Muscle of leg (tissue), 11 donors: ENCODE measurements around the gene ATPAF2. TPM values are rescaled to one million over a fixed set of nuclear protein-coding genes. Genes with fewer than 3 reads are reported as not detected.
"Not testable (repeated sequence)": the region's sequence is repeated elsewhere in the genome, so short reads cannot be mapped to it uniquely, and the experiment has no call there.

Experiments
- DNase-seq: peaks from one replicate; pipeline ENCODE4 v3.0.0; 2013
- H3K27ac ChIP-seq: one replicate; pipeline ENCODE4 v1.5.1; 2013; ENCODE audit warnings: mild to moderate bottlenecking, low read length, control low read depth
- H3K27me3 ChIP-seq: one replicate; pipeline ENCODE4 v1.6.1; 2013; ENCODE audit warnings: low read length; ENCODE audit not compliant: control insufficient read depth, insufficient read depth
- H3K36me3 ChIP-seq: one replicate; pipeline ENCODE4 v1.6.1; 2013; ENCODE audit warnings: low read length; ENCODE audit not compliant: control insufficient read depth, insufficient read depth
- H3K4me1 ChIP-seq: one replicate; pipeline ENCODE4 v1.6.1; 2013; ENCODE audit warnings: low read length; ENCODE audit not compliant: control insufficient read depth, insufficient read depth
- H3K4me3 ChIP-seq: one replicate; pipeline ENCODE4 v1.5.1; 2013; ENCODE audit warnings: low read length, control low read depth
- H3K9me3 ChIP-seq: replicated peaks from 2 replicates; pipeline ENCODE4 v1.6.1; 2013; ENCODE audit warnings: low read depth, low read length; ENCODE audit not compliant: control insufficient read depth
- WGBS: methylation state at CpG from one replicate; pipeline ENCODE4 v1.1.5; 2013; ENCODE audit warnings: missing lambda C conversion rate; ENCODE audit not compliant: insufficient coverage; 5-methylcytosine and 5-hydroxymethylcytosine counted together
- polyA plus RNA-seq, 8 donors: library from polyadenylated mRNA; unstranded; fragments of 120-200 nt; gene quantifications; one replicate each; pipeline versions ENCODE4 v1.2.1 to v1.2.3, GENCODE V29; 2013; ENCODE audit warnings: inconsistent platforms in 1 of 8, low replicate concordance in 1 of 8; ENCODE audit not compliant: insufficient read length in 8 of 8, insufficient read depth in 1 of 8
- total RNA-seq: library from RNA; stranded (reverse); fragments of 120-200 nt; gene quantifications from one replicate; pipeline ENCODE4 v1.2.4, GENCODE V29; 2013

ATPAF2 gene
- total and polyA plus RNA-seq, 9 donors: 14.1 to 21.7 (median 16.5) TPM

- Histone ChIP-seq H3K27ac (no peak overlapping the region), H3K9me3 (no peaks in the 10 kb centered on the region), H3K36me3 (no peaks in the 10 kb centered on the region), H3K4me3 (no peak overlapping the region), H3K4me1 (peaks cover 7% of the 10 kb centered on the region), H3K27me3 (no peaks in the 10 kb centered on the region)
- DNase-seq: no peak
- WGBS: 61% methylated on average over 2 of the region's 8 CpGs
Measured at GRCh38 chr17:18000030-18000408, 38.9 kb downstream of the ATPAF2 start.

GRCh38 chr17:17999364-18000029 is 39.5 kb downstream of the ATPAF2 start:
- no peak overlapping the region for H3K27ac ChIP-seq
- H3K36me3 ChIP-seq: no peaks in the 10 kb centered on the region
- WGBS: 55% methylated on average over 3 of the region's 9 CpGs
- no peak for DNase-seq
- H3K9me3 ChIP-seq: no peaks in the 10 kb centered on the region
- no peaks in the 10 kb centered on the region for H3K27me3 ChIP-seq
- no peak overlapping the region for H3K4me3 ChIP-seq
- peaks cover 10% of the 10 kb centered on the region for H3K4me1 ChIP-seq

GRCh38 chr17:17998934-17999333 is 40.0 kb downstream of the ATPAF2 start:
- Histone ChIP-seq H3K36me3 (no peaks in the 10 kb centered on the region), H3K4me3 (no peak overlapping the region), H3K4me1 (peaks cover 8% of the 10 kb centered on the region), H3K9me3 (no peaks in the 10 kb centered on the region), H3K27me3 (no peaks in the 10 kb centered on the region), H3K27ac (no peak overlapping the region)
- no peak for DNase-seq
- 88% methylated on average over 8 of the region's 8 CpGs for WGBS

- not testable (repeated sequence) for H3K27ac ChIP-seq, H3K9me3 ChIP-seq, H3K27me3 ChIP-seq, H3K4me1 ChIP-seq, H3K36me3 ChIP-seq, DNase-seq, H3K4me3 ChIP-seq
- WGBS: 90% methylated on average over 5 of the region's 8 CpGs
Measured at GRCh38 chr17:17995887-17996286, 43.1 kb downstream of the ATPAF2 start.

DNA sequence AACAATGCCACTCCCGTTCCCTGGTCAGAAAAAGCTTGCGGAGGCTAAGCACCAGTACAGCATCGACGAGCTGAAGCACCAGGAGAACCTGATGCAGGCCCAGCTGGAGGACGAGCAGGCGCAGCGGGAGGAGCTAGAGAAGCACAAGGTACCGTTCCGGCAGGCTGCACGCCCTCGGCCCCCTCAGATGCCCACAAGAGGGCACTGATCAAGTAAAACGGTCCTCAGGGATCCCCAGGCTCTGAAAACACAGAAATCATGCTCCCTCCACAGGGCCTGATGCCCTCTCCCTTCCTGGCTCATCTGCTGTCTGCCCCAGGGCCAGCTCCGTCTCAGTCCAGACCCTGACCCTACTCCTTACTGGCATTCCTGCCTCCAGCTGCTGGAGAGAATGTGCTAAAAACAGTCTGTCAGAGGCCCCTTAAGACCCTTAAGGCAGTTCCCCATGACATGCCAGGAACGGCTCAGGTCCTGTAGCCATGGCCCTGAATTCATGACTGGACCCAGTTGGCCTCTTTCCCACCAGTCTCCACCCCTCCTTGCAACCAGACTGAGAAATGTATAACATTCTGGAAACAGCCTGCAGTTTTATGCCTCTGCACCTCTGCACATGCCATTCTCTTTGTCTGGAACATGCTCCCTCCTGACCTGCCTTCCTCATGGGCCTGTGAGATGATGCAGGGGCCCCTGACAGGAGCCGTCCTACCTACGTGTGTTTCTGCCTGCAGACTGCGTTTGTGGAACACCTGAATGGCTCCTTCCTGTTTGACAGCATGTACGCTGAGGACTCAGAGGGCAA is 44.5 kb downstream of the ATPAF2 start:
- WGBS: 38% methylated on average over 17 of the region's 18 CpGs
- H3K27ac ChIP-seq: no peak overlapping the region
- H3K27me3 ChIP-seq: no peaks in the 10 kb centered on the region
- peaks cover 20% of the 10 kb centered on the region for H3K4me1 ChIP-seq
- no peak overlapping the region for H3K4me3 ChIP-seq
- H3K9me3 ChIP-seq: no peaks in the 10 kb centered on the region
- DNase-seq: no peak
- H3K36me3 ChIP-seq: no peaks in the 10 kb centered on the region

GRCh38 chr17:17993852-17994251 is 45.1 kb downstream of the ATPAF2 start:
- WGBS: 95% methylated on average over 11 of the region's 12 CpGs
- H3K4me3 ChIP-seq: no peak overlapping the region
- peaks cover 25% of the 10 kb centered on the region for H3K4me1 ChIP-seq
- no peak for DNase-seq
- H3K27me3 ChIP-seq: no peaks in the 10 kb centered on the region
- no peak overlapping the region for H3K27ac ChIP-seq
- no peaks in the 10 kb centered on the region for H3K9me3 ChIP-seq
- no peaks in the 10 kb centered on the region for H3K36me3 ChIP-seq

DNA sequence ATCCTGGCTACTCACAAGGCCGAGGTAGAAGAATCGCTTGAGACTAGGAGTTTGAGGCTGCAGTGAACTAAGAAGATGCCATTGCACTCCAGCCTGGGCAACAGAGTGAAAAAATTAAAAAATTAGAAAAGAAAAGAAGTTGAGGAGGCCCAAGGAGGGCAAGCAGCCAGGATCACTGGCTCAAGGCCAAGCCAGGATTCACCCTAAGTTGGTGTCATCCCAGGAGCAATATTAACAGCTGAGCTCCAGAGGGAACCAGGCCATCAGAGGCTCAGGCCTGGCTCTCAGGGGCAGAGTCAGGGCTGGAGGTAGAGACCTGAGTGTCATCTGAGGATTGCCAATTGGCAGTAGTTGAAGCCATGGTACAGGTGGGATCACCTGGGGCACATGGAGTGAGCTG is 45.6 kb downstream of the ATPAF2 start:
- Histone ChIP-seq H3K27me3 (no peaks in the 10 kb centered on the region), H3K9me3 (no peaks in the 10 kb centered on the region), H3K4me1 (peaks cover 30% of the 10 kb centered on the region), H3K27ac (no peak overlapping the region), H3K4me3 (no peak overlapping the region), H3K36me3 (no peaks in the 10 kb centered on the region)
- no peak for DNase-seq
- WGBS: no CpG with 5 or more reads among the region's 2 CpGs

DNA sequence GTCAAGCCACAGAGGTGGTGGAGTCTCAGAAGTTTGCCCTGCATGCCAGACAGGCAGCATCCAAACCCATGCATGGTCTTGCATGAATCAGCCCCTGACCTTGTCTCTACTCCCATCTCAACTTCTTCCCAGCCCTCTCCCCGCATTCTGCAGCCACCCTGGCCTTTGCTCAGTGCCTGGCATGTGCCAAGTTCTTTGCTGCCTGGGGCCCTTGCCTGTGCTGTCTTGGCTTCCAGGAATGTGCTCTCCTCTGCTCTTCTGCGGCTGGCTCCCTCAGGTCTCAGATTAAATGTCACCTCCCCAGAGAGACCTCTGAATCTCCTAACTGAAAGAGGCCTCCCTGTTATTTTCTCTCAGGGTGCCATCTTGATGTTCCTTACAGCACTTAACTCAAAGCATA is 48.7 kb downstream of the ATPAF2 start:
- no peak overlapping the region for H3K4me3 ChIP-seq
- no peaks in the 10 kb centered on the region for H3K27me3 ChIP-seq
- H3K9me3 ChIP-seq: no peaks in the 10 kb centered on the region
- no peak for DNase-seq
- H3K27ac ChIP-seq: no peak overlapping the region
- H3K36me3 ChIP-seq: no peaks in the 10 kb centered on the region
- peaks cover 32% of the 10 kb centered on the region for H3K4me1 ChIP-seq
- 73% methylated on average over 2 of the region's 2 CpGs for WGBS

GRCh38 chr17:17989618-17990017 is 49.4 kb downstream of the ATPAF2 start:
- no peak overlapping the region for H3K27ac ChIP-seq
- H3K4me1 ChIP-seq: peaks cover 30% of the 10 kb centered on the region
- no peaks in the 10 kb centered on the region for H3K36me3 ChIP-seq
- H3K27me3 ChIP-seq: no peaks in the 10 kb centered on the region
- DNase-seq: no peak
- no peak overlapping the region for H3K4me3 ChIP-seq
- 87% methylated on average over 10 of the region's 10 CpGs for WGBS
- H3K9me3 ChIP-seq: no peaks in the 10 kb centered on the region

GRCh38 chr17:17989081-17989480 is 49.9 kb downstream of the ATPAF2 start:
- Histone ChIP-seq H3K4me3 (no peak overlapping the region), H3K27ac (no peak overlapping the region), H3K9me3 (no peaks in the 10 kb centered on the region), H3K4me1 (peaks cover 25% of the 10 kb centered on the region), H3K36me3 (no peaks in the 10 kb centered on the region), H3K27me3 (no peaks in the 10 kb centered on the region)
- WGBS: 86% methylated on average over 9 of the region's 9 CpGs
- no peak for DNase-seq
